DOHH2 (cell line): ENCODE measurements around the gene CLDN17.
A peak's percentile ranks its signal among the peaks of the same experiment; 100 is the strongest.

Experiments used
- H3F3A ChIP-seq: fragments of 200-600 bp; sonication (generic), shearing (Covaris generic); 2 replicates; pipeline ENCODE4 v1.6.0; 2016; ENCODE audit warnings: antibody characterized with exemption, mild to moderate bottlenecking; ENCODE audit not compliant: control insufficient read depth, insufficient read depth
- H3K27ac ChIP-seq: fragments of 200-600 bp; sonication (generic); 2 replicates; pipeline ENCODE4 v1.5.1; 2014; ENCODE audit warnings: low read depth, mild to moderate bottlenecking, low read length, moderate library complexity
- H3K27me3 ChIP-seq: fragments of 200-600 bp; sonication (generic); 2 replicates; pipeline ENCODE4 v1.6.1; 2014; ENCODE audit warnings: mild to moderate bottlenecking, low read length, mixed read lengths; ENCODE audit not compliant: control insufficient read depth
- H3K36me3 ChIP-seq: fragments of 200-600 bp; sonication (generic); 2 replicates; pipeline ENCODE4 v1.6.1; 2014; ENCODE audit warnings: mild to moderate bottlenecking, low read length, moderate library complexity, mixed read lengths; ENCODE audit not compliant: control insufficient read depth
- H3K4me1 ChIP-seq: fragments of 200-600 bp; sonication (generic); 2 replicates; pipeline ENCODE4 v1.6.1; 2014; ENCODE audit warnings: mild to moderate bottlenecking, low read length, mixed read lengths; ENCODE audit not compliant: control insufficient read depth
- H3K4me2 ChIP-seq: fragments of 200-600 bp; sonication (generic); 2 replicates; pipeline ENCODE4 v1.6.0; 2014; ENCODE audit warnings: mild to moderate bottlenecking, low read length, moderate library complexity
- H3K4me3 ChIP-seq: fragments of 200-600 bp; sonication (generic); 2 replicates; pipeline ENCODE4 v1.5.1; 2014; ENCODE audit warnings: mild to moderate bottlenecking, low read length, mixed read lengths
- H3K79me2 ChIP-seq: fragments of 200-600 bp; sonication (generic); 2 replicates; pipeline ENCODE4 v1.6.1; 2014; ENCODE audit warnings: mild to moderate bottlenecking, low read length, mixed read lengths; ENCODE audit not compliant: control insufficient read depth
- H3K9me2 ChIP-seq: fragments of 200-600 bp; sonication (generic); replicated peaks from 2 replicates; pipeline ENCODE4 v1.6.1; 2014; ENCODE audit warnings: mild to moderate bottlenecking, low read length, mixed read lengths; ENCODE audit not compliant: control insufficient read depth
- H3K9me3 ChIP-seq: fragments of 200-600 bp; sonication (generic); 2 replicates; pipeline ENCODE4 v1.6.1; 2014; ENCODE audit warnings: antibody characterized with exemption, low read length, mixed read lengths; ENCODE audit not compliant: control insufficient read depth, insufficient read depth
- H4K20me1 ChIP-seq: fragments of 200-600 bp; sonication (generic); 2 replicates; pipeline ENCODE4 v1.6.0; 2014; ENCODE audit warnings: low read depth, mild to moderate bottlenecking, antibody characterized with exemption, low read length, moderate library complexity; ENCODE audit not compliant: control insufficient read depth, insufficient read depth
- EZH2phosphoT487 ChIP-seq: fragments of 200-600 bp; sonication (generic); IDR thresholded peaks from 2 replicates; pipeline ENCODE4 v1.6.1; 2017; ENCODE audit warnings: borderline replicate concordance, mild to moderate bottlenecking, antibody characterized with exemption, low read length, moderate library complexity, mixed read lengths
- TF ChIP-seq, protein P1 (sequence below): fragments of 200-600 bp; sonication (generic); IDR thresholded peaks from one replicate; pipeline ENCODE4 v1.5.1; 2014; ENCODE audit warnings: antibody characterized with exemption, mild to moderate bottlenecking, low read depth, low read length; ENCODE audit not compliant: poor library complexity, severe bottlenecking

Gene CLDN17

DNA sequence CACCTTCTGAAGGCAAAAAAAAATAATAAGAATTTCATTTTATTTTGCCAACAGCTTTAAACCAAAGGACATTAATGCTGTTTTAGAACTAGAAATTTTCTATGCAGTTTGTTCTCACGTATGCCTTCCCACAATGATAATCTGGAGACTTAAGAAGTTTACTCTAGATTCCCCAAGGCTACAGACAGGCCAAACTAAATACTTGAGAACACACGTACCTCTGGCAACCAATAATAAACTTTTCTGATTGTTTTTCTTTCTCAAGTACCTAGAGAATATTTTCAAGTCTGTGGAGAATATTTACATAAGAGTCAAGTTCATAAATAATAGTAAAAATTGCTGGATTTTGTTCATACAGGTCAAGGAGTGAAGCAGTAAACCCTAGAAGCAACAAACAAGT is 33.4 kb upstream of the CLDN17 start:
- no peaks in the 10 kb centered on the region for H3K9me2 ChIP-seq

DNA sequence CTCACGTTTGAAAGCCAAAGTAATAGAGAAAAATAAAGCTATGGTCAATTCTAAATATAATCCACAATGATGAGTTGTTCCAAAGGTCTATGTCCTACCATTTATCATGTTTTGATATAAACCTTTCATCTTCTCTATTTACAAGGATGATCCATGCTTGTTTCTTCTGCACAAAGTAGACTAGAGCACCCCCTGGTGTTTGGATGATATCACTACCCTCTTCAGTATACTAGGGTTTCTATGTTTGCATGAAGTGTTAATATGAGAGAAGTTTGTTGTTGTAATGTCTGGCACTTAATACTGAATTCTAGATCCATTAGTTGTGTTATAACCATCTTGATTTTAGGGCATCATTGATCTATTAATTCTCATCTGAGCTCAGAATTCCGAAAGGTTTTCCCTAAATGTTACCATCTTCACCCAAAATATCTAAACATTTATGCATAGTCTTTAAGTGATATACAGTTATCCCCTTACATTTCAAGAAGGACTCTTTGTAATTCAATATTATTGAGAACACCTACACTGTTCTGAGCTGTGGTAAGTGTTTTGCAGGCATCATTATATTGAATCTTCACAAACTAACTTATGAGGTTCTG is 28.2 kb upstream of the CLDN17 start:
- H3K9me2 ChIP-seq = no peaks in the 10 kb centered on the region
- H3K27ac ChIP-seq = no peak overlapping the region
- H3K4me2 ChIP-seq = no peak overlapping the region
- H3K4me1 ChIP-seq = no peaks in the 10 kb centered on the region
- no peaks in the 10 kb centered on the region for H3K36me3 ChIP-seq
- no peak for TF ChIP-seq EZH2phosphoT487
- TF ChIP-seq, protein P1, sequence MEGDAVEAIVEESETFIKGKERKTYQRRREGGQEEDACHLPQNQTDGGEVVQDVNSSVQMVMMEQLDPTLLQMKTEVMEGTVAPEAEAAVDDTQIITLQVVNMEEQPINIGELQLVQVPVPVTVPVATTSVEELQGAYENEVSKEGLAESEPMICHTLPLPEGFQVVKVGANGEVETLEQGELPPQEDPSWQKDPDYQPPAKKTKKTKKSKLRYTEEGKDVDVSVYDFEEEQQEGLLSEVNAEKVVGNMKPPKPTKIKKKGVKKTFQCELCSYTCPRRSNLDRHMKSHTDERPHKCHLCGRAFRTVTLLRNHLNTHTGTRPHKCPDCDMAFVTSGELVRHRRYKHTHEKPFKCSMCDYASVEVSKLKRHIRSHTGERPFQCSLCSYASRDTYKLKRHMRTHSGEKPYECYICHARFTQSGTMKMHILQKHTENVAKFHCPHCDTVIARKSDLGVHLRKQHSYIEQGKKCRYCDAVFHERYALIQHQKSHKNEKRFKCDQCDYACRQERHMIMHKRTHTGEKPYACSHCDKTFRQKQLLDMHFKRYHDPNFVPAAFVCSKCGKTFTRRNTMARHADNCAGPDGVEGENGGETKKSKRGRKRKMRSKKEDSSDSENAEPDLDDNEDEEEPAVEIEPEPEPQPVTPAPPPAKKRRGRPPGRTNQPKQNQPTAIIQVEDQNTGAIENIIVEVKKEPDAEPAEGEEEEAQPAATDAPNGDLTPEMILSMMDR = peak; percentile 74
- H3K4me3 ChIP-seq = no peak overlapping the region
- H4K20me1 ChIP-seq = no peaks in the 10 kb centered on the region
- H3F3A ChIP-seq = no peaks in the 10 kb centered on the region
- H3K9me3 ChIP-seq = no peaks in the 10 kb centered on the region
- H3K79me2 ChIP-seq = no peaks in the 10 kb centered on the region
- H3K27me3 ChIP-seq = no peaks in the 10 kb centered on the region

More for the DNA sequence above, 33.4 kb upstream of the CLDN17 start:
- H3F3A ChIP-seq = no peaks in the 10 kb centered on the region
- no peaks in the 10 kb centered on the region for H3K27me3 ChIP-seq
- H3K9me3 ChIP-seq = no peaks in the 10 kb centered on the region
- no peaks in the 10 kb centered on the region for H4K20me1 ChIP-seq
- no peak for TF ChIP-seq EZH2phosphoT487
- TF ChIP-seq, protein P1 = no peak
- H3K36me3 ChIP-seq = no peaks in the 10 kb centered on the region
- H3K4me3 ChIP-seq = no peak overlapping the region
- no peaks in the 10 kb centered on the region for H3K4me1 ChIP-seq
- no peak overlapping the region for H3K4me2 ChIP-seq
- H3K27ac ChIP-seq = no peak overlapping the region
- H3K79me2 ChIP-seq = no peaks in the 10 kb centered on the region

DNA sequence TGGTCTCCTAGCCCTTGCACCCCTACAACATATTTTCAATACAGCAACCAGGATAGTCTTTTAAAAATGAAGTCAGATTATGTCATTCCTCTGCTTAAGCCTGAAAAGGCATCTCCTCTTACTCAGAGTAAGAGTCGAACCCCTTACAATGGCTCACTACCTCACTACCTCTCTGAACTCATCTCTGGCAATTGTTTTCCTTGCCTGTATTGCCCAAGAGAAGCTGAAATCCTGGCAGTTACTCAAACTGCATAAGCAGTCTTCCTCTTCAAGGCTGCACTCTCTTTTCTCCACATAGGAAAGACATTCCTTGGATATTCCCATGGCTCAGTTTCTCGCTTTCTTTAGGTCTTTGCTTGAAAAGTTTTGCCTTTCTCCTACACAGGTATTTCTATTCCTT is 26.6 kb upstream of the CLDN17 start:
- Histone ChIP-seq H3K36me3 (no peaks in the 10 kb centered on the region), H3K79me2 (no peaks in the 10 kb centered on the region), H3K4me2 (no peak overlapping the region), H3F3A (no peaks in the 10 kb centered on the region), H3K4me3 (no peak overlapping the region), H3K9me2 (no peaks in the 10 kb centered on the region), H3K27me3 (no peaks in the 10 kb centered on the region), H3K27ac (no peak overlapping the region), H3K4me1 (no peaks in the 10 kb centered on the region), H3K9me3 (no peaks in the 10 kb centered on the region), H4K20me1 (no peaks in the 10 kb centered on the region)
- TF ChIP-seq, protein P1 = no peak
- TF ChIP-seq EZH2phosphoT487 = no peak
